Jurkat, Clone E6-1 (cell line): ENCODE measurements around the gene WDR53.
"Not testable (repeated sequence)": the region's sequence is repeated elsewhere in the genome, so short reads cannot be mapped to it uniquely, and the experiment has no call there.

Experiments used
- DNase-seq: peaks from one replicate; pipeline ENCODE4 v3.0.0-alpha.2; 2011; ENCODE audit warnings: low read depth, low spot score
- H3K4me3 ChIP-seq: 2 replicates; pipeline ENCODE4 v1.5.1; 2011; ENCODE audit warnings: mild to moderate bottlenecking, low read length, control low read depth, moderate library complexity

The WDR53 gene

DNA sequence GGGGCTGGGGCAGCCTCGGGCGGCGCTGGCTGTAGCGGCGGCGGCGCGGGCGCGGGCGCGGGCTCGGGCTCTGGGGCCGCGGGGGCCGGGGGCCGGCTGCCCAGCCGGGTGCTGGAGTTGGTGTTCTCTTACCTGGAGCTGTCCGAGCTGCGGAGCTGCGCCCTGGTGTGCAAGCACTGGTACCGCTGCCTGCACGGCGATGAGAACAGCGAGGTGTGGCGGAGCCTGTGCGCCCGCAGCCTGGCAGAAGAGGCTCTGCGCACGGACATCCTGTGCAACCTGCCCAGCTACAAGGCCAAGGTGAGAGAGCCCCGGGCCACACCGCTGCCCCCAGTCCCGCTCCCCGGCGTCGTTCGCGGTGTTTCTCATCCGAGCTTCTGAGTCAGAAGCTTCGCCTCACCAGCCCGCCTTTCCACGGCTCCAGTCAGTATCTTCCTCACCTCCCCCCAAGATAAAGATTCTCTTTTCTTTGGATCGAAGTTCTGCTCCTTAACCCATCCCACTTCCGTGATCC, 706 bp upstream of the WDR53 start:
- DNase-seq = no peak
- H3K4me3 ChIP-seq = peak overlapping the region; percentile 84

DNA sequence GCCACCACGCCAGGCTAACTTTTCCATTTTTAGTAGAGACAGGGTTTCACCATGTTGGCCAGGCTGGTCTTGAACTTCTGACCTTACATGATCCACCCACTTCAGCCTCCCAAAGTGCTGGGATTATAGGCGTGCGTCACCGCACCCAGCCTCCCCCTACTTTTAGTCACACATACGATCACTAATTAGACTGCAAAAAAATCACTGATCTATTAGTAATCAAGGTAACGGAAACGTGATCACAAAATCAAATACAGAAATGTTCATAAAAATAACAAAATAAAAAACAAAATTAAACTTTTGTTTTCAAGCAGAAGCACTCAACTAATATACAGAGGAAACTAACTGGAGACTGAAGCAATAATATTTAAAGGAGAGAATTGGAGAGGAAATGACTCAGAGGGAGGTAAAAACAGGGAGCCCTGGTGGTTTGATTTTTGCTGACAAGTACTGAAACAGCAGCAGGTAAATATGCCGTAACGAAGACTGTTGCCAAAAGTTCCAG, 4.6 kb downstream of the WDR53 start:
- no peak overlapping the region for H3K4me3 ChIP-seq
- DNase-seq = no peak

DNA sequence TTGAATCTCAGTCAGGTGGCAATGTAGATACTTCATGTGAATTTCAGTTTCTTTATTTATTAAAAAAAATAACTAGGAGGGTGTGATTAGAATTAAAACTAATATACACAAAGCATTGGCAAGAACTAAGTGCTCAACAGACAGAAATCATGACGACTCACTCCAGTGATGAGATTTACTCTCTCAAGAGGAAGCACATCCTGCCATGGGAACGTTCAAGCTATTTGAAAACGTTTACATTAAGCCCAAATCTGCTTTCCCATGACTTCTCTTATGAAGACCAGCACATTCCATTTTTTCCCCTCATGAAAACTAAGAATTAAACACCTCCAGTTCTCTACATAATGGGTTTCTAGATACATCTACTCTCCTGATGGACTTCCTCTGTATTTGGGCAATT, 8.5 kb downstream of the WDR53 start:
- no peak for DNase-seq
- H3K4me3 ChIP-seq = no peak overlapping the region

DNA sequence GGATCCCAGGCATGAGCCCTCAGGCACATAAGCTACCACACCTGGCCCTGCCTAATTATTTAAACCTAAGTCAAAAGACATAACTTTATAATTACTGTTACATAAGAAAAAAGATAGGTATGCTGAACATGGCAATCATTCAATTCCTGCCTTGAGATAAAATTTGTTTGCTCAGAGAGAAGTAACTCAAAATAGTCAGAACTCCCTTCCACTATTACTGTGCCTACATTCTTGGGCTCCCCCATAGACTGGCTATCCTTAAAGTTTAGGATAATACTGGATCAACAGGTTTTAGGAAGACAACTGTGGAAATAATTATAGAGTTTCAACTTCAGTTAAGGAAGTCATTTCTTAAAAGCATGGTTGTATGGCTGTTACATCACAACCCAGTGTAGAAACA, 9.9 kb downstream of the WDR53 start:
- no peak for DNase-seq
- H3K4me3 ChIP-seq = no peak overlapping the region

DNA sequence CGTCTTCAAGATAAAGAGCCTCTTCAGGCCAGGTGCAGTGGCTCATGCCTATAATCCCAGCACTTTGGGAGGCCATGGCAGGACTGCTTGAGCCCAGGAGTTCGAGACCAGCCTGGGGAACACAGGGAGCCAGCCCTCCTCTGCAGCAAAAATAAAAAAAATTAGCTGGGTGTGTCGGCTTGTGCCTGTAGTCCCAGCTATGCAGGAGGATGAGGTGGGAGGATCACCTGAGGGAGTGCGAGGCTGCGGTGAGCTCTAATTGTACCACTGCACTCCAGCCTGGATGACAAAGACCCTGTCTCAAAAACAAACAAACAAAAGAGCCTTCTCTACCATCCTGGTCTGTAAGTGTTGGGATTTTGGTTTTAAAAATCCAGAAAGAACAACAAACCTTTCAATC, 11.1 kb downstream of the WDR53 start:
- H3K4me3 ChIP-seq = no peak overlapping the region
- DNase-seq = no peak

DNA sequence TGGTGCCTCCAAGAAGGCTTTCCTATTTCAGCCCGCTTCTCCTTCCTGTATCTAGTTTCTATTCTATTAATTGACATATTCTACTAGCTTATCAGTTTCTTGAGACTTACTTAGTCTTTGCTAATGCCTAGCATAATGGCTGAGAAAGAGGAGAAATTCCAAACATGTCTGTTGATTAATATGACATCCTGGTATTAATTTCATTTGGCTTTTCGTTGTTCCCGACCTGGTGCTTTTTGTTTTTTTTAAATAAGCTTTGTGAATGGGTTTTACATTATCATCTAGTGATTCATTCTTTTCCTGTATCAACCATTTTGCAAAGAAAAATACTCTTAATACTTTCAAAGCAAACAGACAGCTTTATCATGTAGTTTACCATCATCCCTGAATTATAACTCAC, 13.1 kb downstream of the WDR53 start:
- no peak overlapping the region for H3K4me3 ChIP-seq
- no peak for DNase-seq

DNA sequence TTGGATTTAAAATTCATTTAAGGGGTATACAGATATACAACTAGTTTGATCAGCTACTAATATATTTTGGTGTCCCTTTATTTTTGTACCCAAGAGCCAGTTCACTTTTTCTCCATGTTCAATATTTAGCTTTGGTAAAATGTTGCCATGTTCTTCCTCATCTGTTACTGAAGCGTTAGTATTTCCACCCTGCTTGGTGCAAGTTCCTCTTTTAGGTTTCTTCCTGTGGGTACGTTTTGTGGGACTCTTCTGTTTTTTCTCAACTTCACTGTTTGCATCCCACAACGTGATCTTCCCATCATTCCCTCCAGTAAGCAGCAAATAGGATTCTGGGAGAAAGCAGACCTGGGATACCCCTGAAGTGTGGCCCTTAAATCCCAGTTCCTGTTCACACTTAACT, 14.1 kb downstream of the WDR53 start:
- no peak for DNase-seq
- no peak overlapping the region for H3K4me3 ChIP-seq

DNA sequence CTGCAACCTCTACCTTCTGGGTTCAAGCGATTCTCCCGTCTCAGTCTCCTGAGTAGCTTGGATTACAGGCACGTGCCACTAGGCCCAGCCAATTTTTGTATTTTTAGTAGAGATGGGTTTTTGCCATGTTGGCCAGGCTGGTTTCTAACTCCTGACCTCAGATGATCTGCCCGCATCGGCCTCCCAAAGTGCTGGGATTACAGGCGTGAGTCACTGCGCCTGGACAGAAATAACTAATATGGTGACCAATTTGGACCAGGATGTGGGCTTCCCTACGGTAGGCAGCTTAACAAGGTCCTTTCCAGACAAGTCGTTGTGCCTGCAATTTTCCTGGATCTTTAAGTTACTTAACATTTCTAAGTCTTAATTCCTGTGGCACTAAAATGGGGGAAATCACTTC, 14.8 kb downstream of the WDR53 start:
- no peak overlapping the region for H3K4me3 ChIP-seq
- no peak for DNase-seq

DNA sequence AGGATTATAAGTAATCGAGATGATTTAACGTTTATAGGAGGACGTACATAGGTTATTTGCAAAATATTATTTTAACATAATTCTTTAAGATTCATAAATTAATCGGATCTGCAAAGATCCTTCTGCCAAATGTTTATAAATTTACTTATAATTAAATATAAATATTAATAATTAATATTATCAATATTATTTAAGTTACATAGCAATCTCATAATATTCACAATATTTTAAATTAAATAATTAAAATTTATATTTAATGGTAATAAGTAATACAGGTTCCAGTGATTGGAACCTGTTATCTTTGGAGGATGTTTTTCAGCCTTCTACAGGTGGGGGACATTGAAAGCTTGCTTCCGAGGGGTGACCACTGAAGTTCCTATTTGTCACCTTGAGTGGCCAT, 16.1 kb downstream of the WDR53 start:
- no peak for DNase-seq
- H3K4me3 ChIP-seq = no peak overlapping the region

DNA sequence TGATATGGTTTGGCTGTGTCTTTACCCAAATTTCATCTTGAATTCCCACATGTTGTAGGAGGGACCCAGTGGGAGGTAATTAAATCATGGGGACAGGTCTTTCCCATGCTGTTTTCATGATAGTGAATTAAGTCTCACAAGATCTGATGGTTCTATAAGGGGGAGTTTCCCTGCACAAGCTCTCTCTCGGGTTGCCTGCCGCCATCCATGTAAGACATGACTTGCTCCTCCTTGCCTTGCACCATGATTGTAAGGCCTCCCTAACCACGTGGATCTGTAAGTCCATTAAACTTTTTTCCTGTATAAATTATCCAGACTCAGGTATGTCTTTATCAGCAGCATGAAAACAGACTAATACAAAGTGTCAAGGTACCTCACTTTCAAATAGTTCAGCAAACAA, 18.2 kb downstream of the WDR53 start:
- H3K4me3 ChIP-seq, DNase-seq: not testable (repeated sequence)

DNA sequence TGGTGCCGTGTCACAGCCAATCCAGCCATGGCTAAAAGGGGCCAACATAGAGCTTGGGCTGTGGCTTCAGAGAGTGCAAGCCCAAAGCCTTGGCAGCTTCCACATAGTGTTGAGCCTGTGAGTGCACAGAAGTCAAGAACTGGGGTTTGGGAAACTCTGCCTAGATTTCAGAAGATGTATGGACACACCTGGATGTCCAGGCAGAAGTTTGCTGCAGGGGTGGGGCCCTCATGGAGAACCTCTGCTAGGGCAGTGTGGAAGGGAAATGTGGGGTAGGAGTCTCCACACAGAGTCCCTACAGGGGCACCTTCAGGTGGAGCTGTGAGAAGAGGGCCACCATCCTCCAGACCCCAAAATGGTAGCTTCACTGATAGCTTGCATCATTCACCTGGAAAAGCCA, 19.0 kb downstream of the WDR53 start:
- H3K4me3 ChIP-seq, DNase-seq: not testable (repeated sequence)

DNA sequence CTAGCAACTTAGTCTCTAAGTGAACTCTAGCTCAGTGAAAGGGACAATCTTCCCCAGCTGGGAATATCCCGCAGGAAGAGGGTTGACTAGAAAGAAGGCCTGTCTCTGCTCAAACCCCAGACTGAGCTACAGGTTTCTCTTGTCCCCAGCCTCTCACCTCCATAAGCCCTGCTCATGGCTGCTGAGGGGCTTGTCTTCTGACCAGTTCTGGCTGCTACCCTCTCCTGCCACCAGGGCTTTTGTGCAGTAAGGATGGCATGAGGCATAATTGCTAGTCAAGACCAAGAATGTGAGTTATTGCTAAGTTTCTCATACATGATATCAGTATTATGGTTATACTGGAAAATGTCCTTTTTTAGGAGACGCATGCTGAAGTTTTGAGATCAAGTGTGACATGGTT, 21.3 kb downstream of the WDR53 start:
- DNase-seq = no peak

DNA sequence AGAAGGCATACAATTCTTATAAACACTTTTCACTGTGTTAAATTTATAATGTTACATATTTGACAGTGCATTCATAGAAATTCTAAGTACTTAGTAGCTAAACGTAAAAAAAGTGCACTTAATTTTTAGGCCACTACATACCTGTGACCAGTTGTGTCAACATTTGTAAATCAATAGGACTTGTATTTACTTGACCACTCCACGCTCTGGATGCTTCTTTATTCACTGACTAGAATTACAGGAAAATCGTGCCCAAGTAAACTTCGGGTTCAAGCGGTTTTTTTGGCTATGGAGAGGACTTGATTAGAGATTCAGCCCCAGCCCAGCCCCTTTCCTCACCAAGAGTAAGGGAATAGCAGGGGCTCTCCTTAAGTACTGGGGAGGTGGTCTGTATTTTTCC, 21.8 kb downstream of the WDR53 start:
- no peak for DNase-seq
- H3K4me3 ChIP-seq = no peak overlapping the region

More for the DNA sequence above, 21.3 kb downstream of the WDR53 start:
- H3K4me3 ChIP-seq = no peak overlapping the region

DNA sequence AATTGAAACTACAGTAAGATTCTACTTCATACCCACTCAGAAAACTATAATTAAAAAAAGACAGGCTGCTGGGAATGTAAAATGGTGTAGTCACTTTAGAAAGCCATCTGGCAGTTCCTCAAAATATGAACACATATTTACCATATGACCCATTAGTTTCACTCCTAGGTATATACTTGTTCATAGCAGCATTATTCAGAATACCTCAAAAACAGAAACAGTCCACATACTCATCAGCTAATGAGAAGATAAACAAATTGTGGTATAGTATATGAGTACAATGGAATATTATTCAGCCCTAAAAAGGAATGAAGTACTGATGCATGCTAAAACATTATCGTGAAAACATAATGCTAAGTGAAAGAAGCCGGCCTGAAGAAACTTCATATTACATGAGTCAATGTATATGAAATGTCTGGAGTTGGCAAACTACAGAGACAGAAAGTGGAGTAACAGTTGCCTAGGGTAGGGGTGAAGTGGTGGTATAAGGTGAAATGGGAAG, 23.8 kb downstream of the WDR53 start:
- no peak overlapping the region for H3K4me3 ChIP-seq
- no peak for DNase-seq

DNA sequence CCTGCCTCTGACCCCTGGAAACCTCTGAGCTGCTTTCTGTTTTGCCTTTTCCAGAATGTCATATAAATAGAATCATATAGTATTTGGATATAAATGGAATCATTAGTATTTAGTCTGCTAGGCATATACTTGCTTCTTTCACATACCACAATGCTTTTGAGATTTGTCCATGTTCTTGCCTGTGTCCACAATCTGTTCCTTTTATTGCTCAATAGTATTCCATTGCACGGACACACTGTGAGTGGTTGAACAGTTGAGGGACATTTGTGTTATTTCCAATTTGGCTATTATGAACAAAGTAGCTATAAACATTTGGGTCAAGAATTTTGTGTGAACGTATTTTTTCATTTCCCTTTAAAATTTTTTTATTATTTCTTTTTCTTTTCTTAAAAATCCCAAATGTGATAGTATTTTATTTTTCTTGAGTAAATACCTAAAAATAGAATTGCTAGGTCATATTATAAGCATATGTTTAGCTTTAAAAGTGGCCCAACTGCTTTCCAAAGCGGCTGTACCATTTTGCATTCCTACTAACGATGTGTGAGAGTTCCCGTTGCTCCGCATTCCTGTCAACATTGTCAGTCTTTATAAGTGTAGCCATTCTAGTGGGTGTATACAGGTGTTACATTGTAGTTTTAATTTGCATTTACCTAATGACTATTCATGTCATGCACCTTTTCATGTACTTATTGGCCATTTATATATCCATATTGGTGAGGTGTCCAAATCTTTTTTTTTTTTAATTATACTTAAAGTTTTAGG, 26.5 kb downstream of the WDR53 start:
- no peak overlapping the region for H3K4me3 ChIP-seq
- DNase-seq = no peak

DNA sequence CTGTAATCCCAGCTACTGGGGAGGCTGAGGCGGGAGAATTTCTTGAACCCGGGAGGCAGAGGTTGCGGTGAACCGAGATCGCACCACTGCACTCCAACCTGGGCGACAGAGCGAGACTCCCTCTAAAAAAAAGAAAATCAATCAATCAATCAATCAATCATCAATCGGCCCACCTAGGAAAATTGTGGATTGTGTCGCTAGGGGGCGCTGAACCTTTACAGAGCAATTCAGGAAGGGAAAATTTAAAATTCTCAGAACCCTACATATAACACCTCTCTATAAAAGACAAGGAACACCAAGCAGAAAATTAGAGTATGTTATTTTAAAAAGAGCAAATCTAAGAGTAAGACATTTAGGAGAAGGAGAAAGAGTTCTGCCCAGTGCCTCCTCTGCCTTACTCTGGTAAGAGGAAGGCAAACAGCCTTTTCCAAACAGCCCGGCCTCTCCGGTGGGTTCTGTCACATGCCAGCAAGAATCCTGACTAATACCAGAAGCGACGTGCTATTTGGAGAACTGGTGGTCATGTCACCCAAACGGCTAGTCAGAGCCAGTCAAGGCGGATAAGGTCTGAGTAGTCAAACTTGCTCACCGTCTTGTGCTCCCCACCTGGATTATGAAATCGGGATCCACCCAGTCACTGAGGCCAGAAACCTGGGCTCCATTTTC, 30.9 kb downstream of the WDR53 start:
- no peak overlapping the region for H3K4me3 ChIP-seq
- DNase-seq = no peak

DNA sequence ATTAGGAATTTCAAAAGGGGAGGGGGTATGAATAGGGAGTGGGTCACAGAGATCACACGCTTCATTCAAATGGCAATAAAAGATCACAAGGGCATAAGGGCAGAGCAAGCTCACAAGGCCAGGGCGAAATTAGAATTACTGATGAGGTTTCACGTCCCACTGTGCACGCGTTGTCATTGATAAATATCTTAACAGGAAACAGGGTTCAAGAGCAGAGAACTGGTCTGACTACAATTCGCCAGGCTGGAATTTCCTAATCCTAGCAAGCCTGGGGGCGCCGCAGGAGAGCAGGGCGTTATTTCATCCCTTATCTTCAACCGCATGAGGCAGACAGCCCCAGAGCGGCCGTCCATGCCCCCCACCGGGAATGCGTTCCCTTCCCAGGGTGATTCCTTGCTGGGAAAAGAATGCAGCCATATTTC, 35.1 kb downstream of the WDR53 start:
- no peak for DNase-seq
- no peak overlapping the region for H3K4me3 ChIP-seq

DNA sequence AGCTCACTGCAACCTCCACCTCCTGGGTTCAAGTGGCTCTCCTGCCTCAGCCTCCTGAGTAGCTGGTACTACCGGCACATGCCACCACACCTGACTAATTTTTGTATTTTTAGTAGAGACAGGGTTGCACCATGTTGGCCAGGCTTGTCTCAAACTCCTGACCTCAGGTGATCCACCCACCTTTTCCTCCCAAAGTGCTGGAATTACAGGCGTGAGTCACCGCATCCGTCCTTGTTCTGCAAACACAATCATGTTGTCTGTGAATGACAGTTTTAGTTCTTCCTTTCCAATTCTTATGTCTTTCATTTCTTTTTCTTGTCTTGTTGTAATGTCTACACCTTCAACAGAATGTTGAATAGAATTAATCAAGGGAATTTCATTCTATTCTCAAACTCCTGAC, 36.9 kb downstream of the WDR53 start:
- H3K4me3 ChIP-seq = no peak overlapping the region
- DNase-seq = no peak

DNA sequence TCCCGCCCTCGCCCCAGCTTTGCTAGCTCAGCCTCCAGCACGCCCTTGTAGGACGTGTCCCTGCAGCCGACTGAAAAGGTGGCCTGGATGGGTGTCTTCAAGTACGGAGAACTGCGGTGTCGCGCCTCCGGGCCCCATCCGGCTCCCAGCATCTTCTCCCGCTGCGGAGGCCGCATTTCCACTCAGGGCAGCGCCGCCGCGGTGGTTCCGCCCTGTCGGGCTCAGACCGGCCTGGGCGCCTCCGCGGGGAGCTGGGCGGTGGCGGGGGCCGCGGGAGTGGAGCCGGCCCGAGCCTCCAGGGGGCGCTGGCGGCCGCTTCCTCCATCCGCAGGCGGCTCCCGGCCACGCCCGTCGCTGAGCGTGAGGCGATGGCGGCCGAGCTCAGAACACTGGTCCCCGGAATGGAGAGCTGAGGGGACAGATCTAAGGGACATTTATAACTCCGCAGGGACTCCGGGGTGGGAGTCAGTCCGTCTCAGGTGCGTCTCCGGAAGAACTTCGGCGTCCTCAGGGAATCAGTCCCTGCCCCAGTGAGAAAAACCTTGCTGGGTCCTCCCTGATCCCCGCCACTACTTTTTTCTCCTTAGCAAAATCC, 39.6 kb downstream of the WDR53 start:
- peak overlapping the region; percentile 56 for H3K4me3 ChIP-seq
- peak; percentile 28 for DNase-seq

DNA sequence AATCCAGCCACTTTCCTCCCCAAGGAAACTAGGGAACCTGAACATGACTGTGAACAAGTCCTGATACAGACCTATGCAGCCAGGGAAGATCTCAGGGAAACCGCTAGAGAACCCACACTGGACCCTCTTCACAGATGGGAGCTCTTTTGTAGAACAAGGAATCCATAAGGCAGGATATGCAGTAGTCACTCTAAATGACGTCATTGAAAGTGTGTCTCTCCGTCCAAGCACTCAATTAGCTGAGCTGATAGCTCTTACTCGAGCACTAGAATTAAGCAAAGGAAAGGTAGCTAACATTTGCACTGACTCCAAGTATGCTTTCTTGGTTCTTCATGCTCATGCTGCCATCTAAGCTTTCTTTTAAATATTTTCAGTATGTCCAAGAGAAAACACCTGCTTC, 43.2 kb downstream of the WDR53 start:
- no peak for DNase-seq
- no peak overlapping the region for H3K4me3 ChIP-seq
